Left kidney (tissue), 8 donors: ENCODE measurements around the gene OR51F1. TPM values are rescaled to one million over a fixed set of nuclear protein-coding genes. Genes with fewer than 3 reads are reported as not detected.
"Not testable (repeated sequence)": the region's sequence is repeated elsewhere in the genome, so short reads cannot be mapped to it uniquely, and the experiment has no call there.

Experiments
- DNase-seq: peaks from one replicate; pipeline ENCODE4 v3.0.0-alpha.2; 2013
- long read RNA-seq, 8 donors: transcript quantifications; one replicate each; lab custom pipeline, GENCODE V29; 2026
- polyA plus RNA-seq: library from polyadenylated mRNA; unstranded; fragments of 120-200 nt; gene quantifications from one replicate; pipeline ENCODE4 v1.2.1, GENCODE V29; 2013; ENCODE audit not compliant: insufficient read length

The OR51F1 gene
- not detected for polyA plus RNA-seq
- long read RNA-seq, donor 1: 0 reads
- long read RNA-seq, donor 2: 0 reads
- long read RNA-seq, donor 3: 0 reads
- long read RNA-seq, donor 4: 0 reads
- long read RNA-seq, donor 5: 0 reads
- long read RNA-seq, donor 6: 0 reads
- long read RNA-seq, donor 7: 0 reads
- long read RNA-seq, donor 8: 0 reads

- DNase-seq: no peak
Observed at GRCh38 chr11:4769838-4770237, at the start of gene OR51F1. Gene OR51F1 (minus strand): TSS chr11:4769938. CDS start chr11:4769938, 0 bp downstream.

GRCh38 chr11:4809246-4809645, 39.5 kb upstream of the OR51F1 start:
- no peak for DNase-seq

GRCh38 chr11:4808476-4808875, 38.7 kb upstream of the OR51F1 start:
- DNase-seq: no peak

GRCh38 chr11:4804280-4804679, 34.5 kb upstream of the OR51F1 start, which contains the start of gene OR52R1:
Gene OR52R1 (minus strand): TSS chr11:4804380. CDS start chr11:4804380, 0 bp downstream.
- no peak for DNase-seq

GRCh38 chr11:4801316-4801715, 31.6 kb upstream of the OR51F1 start:
- not testable (repeated sequence) for DNase-seq

GRCh38 chr11:4798427-4799183, 28.9 kb upstream of the OR51F1 start:
- DNase-seq: no peak

GRCh38 chr11:4797206-4797605, 27.5 kb upstream of the OR51F1 start:
- no peak for DNase-seq

- no peak for DNase-seq
Observed at GRCh38 chr11:4782454-4782853, 12.7 kb upstream of the OR51F1 start.

GRCh38 chr11:4768094-4768493, 1.6 kb downstream of the OR51F1 start:
- no peak for DNase-seq

GRCh38 chr11:4766420-4767043, 3.2 kb downstream of the OR51F1 start:
- no peak for DNase-seq

GRCh38 chr11:4763096-4763495, 6.6 kb downstream of the OR51F1 start:
- DNase-seq: no peak

GRCh38 chr11:4751201-4751600, 18.5 kb downstream of the OR51F1 start:
- no peak for DNase-seq

- no peak for DNase-seq
Observed at GRCh38 chr11:4748438-4748837, 21.3 kb downstream of the OR51F1 start.

GRCh38 chr11:4740735-4741134, 29.0 kb downstream of the OR51F1 start:
- no peak for DNase-seq

- DNase-seq: no peak
Observed at GRCh38 chr11:4727171-4727570, 42.6 kb downstream of the OR51F1 start.

GRCh38 chr11:4722616-4723534, 46.9 kb downstream of the OR51F1 start:
- not testable (repeated sequence) for DNase-seq

Other genes with a start within 250 kb of the OR51F1 start
- not detected for gene OR52M1, start 224.7 kb downstream of the OR51F1 start, polyA plus RNA-seq
- gene OR52I2, start 188.2 kb downstream of the OR51F1 start, polyA plus RNA-seq: 0.03 TPM
- gene OR52I1, start 175.9 kb downstream of the OR51F1 start, polyA plus RNA-seq: not detected
- gene TRIM68, start 161.7 kb downstream of the OR51F1 start, polyA plus RNA-seq: 25.4 TPM
- not detected for gene OR51D1, start 132.5 kb downstream of the OR51F1 start, polyA plus RNA-seq
- 1.7 TPM for gene OR51E1, start 126.0 kb downstream of the OR51F1 start, polyA plus RNA-seq
- 1.3 TPM for gene OR51E2, start 72.1 kb downstream of the OR51F1 start, polyA plus RNA-seq
- 0.27 TPM for gene MMP26, start 65.2 kb downstream of the OR51F1 start, polyA plus RNA-seq
- not detected for gene OR52R1, start 34.4 kb upstream of the OR51F1 start, polyA plus RNA-seq
- gene OR51F2, start 51.4 kb upstream of the OR51F1 start, polyA plus RNA-seq: not detected
- gene OR51S1, start 79.3 kb upstream of the OR51F1 start, polyA plus RNA-seq: not detected
- not detected for gene OR51T1, start 112.0 kb upstream of the OR51F1 start, polyA plus RNA-seq
- not detected for gene OR51A7, start 133.8 kb upstream of the OR51F1 start, polyA plus RNA-seq
- gene OR51G2, start 149.4 kb upstream of the OR51F1 start, polyA plus RNA-seq: not detected
- gene OR51G1, start 154.4 kb upstream of the OR51F1 start, polyA plus RNA-seq: not detected
- not detected for gene OR51A4, start 177.7 kb upstream of the OR51F1 start, polyA plus RNA-seq
- not detected for gene OR51A2, start 185.8 kb upstream of the OR51F1 start, polyA plus RNA-seq
- 0.12 TPM for gene OR51L1, start 224.9 kb upstream of the OR51F1 start, polyA plus RNA-seq